HT-29 (cell line): Measurements from ENCODE around the gene COL9A2. TPM values are rescaled to one million over a fixed set of nuclear protein-coding genes. Genes with fewer than 3 reads are reported as not detected.

Source experiments
- DNase-seq: peaks from one replicate; pipeline ENCODE4 v3.0.0-alpha.2; 2015; ENCODE audit warnings: low spot score
- total RNA-seq: library from RNA; depleted of rRNA; stranded (reverse); fragments of >200 nt; shearing (Covaris generic); gene quantifications from 2 replicates; pipeline ENCODE4 v1.2.3, GENCODE V29; 2014

COL9A2 gene
- total RNA-seq, 1 experiment from 2014 or later: 0.25 TPM

- DNase-seq: no peak
Observed at GRCh38 chr1:40303790-40304189, 13.3 kb downstream of the COL9A2 start.

- DNase-seq: no peak
Observed at GRCh38 chr1:40303051-40303771, 13.9 kb downstream of the COL9A2 start.

GRCh38 chr1:40302475-40302874, 14.6 kb downstream of the COL9A2 start:
- no peak for DNase-seq

GRCh38 chr1:40301541-40302299, 15.4 kb downstream of the COL9A2 start:
- DNase-seq: no peak

- DNase-seq: no peak
Observed at GRCh38 chr1:40301066-40301465, 16.0 kb downstream of the COL9A2 start.

GRCh38 chr1:40300651-40301050, 16.4 kb downstream of the COL9A2 start:
- no peak for DNase-seq

- no peak for DNase-seq
Observed at GRCh38 chr1:40300249-40300567, 16.9 kb downstream of the COL9A2 start.

- no peak for DNase-seq
Observed at GRCh38 chr1:40299366-40300248, 17.5 kb downstream of the COL9A2 start.

- DNase-seq: no peak
Observed at GRCh38 chr1:40291293-40291692, 25.8 kb downstream of the COL9A2 start.

- DNase-seq: no peak
Observed at GRCh38 chr1:40281853-40282252, 35.2 kb downstream of the COL9A2 start.

- no peak for DNase-seq
Observed at GRCh38 chr1:40276122-40276521, 41.0 kb downstream of the COL9A2 start.

- DNase-seq: no peak
Observed at GRCh38 chr1:40274331-40274730, 42.8 kb downstream of the COL9A2 start.

- DNase-seq: no peak
Observed at GRCh38 chr1:40273547-40274166, 43.4 kb downstream of the COL9A2 start.

- DNase-seq: no peak
Observed at GRCh38 chr1:40272653-40273213, 44.4 kb downstream of the COL9A2 start.

GRCh38 chr1:40270152-40270834, 46.8 kb downstream of the COL9A2 start:
- DNase-seq: no peak

GRCh38 chr1:40268211-40268610, 48.9 kb downstream of the COL9A2 start:
- no peak for DNase-seq

GRCh38 chr1:40267767-40268187, 49.3 kb downstream of the COL9A2 start:
- DNase-seq: no peak

- no peak for DNase-seq
Observed at GRCh38 chr1:40266786-40267535, 50.1 kb downstream of the COL9A2 start.

GRCh38 chr1:40265919-40266318, 51.2 kb downstream of the COL9A2 start:
- DNase-seq: no peak

GRCh38 chr1:40265298-40265697, 51.8 kb downstream of the COL9A2 start:
- no peak for DNase-seq
